Lower leg skin (tissue), 3 donors: ENCODE measurements around the gene SLC5A2.

Experiments used
- POLR2A ChIP-seq, 2 donors: fragments of 450-650 bp; IDR thresholded peaks; one replicate each; pipeline ENCODE4 v1.6.1; 2016 to 2017; ENCODE audit warnings: antibody characterized with exemption in 2 of 2, mild to moderate bottlenecking in 1 of 2, moderate library complexity in 1 of 2
- TF ChIP-seq, protein P1 (sequence below), 3 donors: fragments of 450-650 bp; IDR thresholded peaks; one replicate each; pipeline ENCODE4 v1.5.1; 2016; ENCODE audit warnings: antibody characterized with exemption in 3 of 3, mild to moderate bottlenecking in 3 of 3, moderate library complexity in 2 of 3

DNA sequence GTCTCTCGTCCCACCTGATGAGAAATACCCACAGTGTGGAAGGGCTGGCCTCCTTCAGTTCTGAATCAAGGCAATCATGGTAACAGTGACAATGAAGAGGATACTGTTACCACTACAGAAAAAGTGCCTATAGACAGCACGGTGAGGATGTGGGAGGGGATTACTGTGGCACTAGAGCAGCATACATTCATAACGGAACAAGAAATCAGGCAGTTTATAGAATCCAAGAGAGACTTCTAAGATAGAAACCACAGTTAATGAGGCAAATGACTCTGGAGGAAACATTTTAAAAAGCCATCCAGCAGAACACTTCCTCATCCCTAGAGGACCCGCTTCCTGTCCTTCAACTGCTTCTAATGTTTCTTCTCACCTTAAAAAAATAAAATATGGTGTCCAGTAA, 22.6 kb downstream of the SLC5A2 start:
- TF ChIP-seq, protein P1, sequence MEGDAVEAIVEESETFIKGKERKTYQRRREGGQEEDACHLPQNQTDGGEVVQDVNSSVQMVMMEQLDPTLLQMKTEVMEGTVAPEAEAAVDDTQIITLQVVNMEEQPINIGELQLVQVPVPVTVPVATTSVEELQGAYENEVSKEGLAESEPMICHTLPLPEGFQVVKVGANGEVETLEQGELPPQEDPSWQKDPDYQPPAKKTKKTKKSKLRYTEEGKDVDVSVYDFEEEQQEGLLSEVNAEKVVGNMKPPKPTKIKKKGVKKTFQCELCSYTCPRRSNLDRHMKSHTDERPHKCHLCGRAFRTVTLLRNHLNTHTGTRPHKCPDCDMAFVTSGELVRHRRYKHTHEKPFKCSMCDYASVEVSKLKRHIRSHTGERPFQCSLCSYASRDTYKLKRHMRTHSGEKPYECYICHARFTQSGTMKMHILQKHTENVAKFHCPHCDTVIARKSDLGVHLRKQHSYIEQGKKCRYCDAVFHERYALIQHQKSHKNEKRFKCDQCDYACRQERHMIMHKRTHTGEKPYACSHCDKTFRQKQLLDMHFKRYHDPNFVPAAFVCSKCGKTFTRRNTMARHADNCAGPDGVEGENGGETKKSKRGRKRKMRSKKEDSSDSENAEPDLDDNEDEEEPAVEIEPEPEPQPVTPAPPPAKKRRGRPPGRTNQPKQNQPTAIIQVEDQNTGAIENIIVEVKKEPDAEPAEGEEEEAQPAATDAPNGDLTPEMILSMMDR (IDR thresholded peaks at IDR 0.05): no peak
- no peak for TF ChIP-seq POLR2A (IDR thresholded peaks at IDR 0.05)
